COR-L47 (cell line): Measurements from ENCODE around the gene RND3.

Source experiments
- DNase-seq: peaks from one replicate; lab custom pipeline; 2025; lab: John Stamatoyannopoulos, UW

Gene RND3

DNA sequence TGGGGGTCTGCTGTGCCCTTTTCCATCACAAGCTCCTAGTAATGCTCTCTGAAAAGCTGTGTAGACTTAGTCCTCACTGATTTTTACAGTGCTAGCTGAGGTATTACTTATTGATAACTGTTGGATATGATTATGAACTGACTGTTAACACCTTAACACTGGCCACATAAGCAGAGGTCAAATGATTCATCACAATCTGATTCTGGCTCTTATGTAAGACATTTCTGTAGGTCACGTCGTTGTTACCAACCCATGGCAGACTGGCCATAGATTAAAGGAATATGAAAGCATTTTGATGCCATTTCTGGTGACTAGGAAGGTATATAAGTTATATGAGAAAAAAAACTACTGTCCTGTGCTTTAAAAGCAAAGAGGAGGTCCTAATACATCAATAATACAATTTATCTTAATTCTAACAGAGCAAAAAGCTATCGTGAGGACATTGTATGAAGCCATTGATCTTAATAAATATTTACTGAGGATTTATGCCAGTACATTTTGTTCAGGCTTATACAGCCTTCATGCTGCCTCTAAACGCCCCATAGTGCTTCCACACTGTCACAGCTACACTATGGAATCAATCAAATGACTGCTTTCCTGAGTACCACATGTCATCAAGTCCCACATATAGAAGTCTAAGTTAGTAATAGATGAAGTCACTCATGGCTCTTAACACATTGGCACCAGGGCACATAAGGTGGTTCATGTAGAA is 6.9 kb upstream of the RND3 start:
- no peak for DNase-seq

DNA sequence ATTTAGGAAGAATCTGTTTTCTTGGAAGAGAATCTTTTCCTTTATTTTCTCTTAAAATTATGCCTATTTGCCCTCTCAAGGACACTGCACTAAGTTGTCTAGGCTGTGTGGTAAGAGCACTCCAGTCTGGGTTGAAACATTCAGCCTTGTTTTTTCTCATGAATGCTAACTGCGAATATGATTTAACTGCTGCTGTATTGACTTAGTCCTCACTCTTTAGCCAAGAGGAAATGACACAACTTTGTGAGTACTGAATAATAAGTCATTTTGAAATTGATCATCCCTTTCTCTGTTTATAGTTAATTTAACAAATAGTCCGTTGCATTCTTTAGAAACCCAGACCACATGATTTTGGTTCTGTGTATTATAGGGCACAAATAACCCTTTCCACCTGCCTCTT is 4.5 kb upstream of the RND3 start:
- no peak for DNase-seq

DNA sequence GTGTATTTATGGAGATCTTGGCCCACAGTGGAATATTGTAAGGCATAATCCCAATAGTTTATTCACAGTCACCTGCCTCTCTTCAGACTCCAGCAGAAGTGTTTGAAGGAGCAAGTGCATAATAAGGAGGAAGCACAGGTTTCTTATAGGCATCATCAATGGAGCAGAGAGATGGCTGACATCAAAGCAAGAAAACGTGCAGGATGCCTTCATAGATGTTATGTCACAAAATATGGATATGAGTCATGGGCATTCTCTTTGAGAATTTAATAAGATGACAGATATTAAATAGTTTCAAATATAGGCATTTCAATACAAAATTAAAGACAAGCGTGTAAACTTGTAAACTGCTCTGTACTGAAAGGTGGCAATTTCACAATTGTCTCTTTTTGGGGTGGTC is 4.0 kb upstream of the RND3 start:
- no peak for DNase-seq

DNA sequence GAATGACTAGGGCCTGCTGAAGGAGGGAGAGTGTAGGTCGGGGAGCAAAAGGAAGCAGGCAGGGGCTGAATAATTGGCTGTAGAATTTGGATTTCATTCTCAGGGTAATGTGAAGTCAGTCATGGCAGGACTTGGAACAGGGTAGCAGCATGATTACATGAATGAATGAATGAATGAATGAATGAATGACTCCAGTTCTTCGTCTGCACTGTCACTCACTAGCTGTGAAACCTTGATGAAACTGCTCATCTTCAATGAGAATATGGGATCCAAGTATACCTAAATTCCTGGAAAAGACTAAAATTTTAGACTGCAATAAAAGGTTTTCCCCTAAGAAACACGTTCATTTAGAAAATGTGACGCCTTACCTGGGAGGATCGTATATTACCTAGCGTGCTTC is 3.0 kb upstream of the RND3 start:
- no peak for DNase-seq

DNA sequence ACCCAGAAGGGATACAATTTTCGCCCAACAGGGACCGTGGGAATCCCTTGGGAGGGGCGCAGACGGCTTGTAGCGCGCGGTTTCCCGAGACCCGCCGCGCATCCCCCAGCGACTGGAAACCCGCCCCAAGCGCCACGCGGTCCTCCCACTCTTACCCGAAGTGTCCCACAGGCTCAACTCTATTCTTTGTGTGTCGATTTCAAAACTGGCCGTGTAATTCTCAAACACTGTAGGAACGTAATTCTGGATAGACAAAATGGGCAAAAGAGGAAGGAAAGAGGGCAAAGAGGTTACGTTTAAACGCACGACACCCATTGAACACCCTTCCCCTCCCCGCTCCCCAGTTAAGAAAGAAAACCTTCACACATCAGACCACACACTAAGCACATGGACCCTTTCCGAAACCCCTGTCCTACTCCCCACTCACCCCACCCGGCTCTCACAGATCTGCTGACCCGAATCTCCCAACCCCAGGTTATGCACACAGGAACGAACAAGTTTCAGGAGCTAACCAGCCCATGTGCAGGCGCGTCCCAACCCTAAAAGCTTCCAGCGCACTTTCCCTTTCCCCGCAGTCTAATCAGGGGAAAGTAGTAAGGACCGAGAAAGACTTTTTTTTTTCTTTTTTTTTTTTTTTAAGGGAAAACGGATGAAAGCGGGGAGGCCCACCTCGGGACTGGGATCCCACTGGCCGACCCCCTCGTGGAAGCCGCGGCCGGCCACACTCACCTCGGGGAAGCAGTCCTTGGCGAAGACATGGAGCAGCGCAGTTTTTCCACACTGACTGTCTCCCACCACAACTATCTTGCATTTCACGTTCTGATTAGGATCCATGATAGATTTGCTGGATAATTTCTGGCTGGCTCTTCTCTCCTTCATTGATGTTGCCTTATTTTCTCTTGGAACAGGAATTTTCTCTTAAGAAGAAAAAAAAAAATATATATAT is 655 bp downstream of the RND3 start:
- peak; percentile 47 for DNase-seq

DNA sequence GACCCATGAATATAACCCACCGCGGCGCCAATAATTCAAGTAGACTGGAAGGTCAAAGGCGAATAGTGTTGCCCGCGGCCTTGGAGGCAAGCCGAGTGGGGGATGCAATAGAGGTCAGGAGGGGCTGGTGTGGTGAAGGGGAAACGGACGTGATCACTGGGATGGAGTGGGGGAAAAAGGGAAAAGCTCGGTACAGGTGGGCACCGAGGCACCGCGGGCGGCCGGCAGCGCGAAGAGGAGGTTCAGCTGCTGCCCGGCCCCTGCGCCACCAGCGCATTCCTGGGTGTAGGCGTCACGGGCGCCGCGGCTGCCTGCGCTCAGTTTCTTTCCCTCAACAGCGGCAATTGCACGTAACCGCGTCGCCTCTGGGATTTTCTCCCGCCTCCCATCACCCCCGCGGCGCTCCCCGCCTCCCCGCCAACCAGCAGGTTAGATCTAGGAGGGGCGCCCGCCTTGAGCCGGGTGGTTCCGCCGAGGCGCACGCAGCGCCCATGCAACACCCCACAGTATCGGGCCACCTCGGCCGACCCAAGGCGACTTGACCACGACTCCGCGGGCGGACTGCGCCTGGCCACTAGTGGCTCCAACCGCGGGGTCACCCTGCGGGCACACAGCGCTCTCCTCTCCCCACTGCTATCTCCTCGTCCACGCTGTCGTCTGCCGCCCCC is 1.5 kb downstream of the RND3 start:
- DNase-seq, result peak; percentile 78

DNA sequence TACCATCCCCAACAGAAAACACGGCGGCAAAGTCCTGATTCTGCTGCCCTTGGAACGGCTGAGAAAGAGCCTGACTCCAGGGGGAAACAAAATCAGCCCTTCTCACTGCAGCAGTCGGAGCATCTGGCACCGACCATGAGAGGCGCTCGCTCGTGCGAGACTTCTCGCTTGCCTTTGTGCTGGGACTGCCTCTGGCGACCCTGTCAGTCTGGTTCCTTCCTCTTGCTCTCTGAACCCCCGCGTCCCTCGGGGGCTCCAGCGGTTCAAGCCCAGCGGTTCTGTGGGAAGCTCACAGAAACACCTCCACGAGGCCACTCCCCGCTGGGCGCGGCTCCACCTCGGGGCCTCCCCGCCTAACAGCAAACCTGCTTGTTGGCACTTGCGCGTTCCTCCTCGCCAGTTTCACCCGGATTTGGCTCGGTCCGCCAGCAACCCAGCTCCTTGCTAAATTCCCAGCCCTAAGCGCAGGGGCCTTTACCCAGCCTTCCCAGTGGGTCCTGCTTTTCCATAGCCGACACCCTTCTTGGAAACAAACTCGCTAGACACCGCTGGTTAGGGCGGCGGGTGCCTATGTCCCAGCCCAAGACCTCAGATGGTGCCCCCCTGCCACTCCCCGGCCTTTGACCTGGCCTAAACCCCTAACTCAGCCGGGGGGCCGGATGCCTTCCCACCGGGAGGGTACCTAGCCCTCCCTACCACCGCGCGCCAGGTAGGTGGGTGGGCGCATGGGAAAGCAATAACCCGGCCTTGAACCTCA is 2.2 kb downstream of the RND3 start:
- DNase-seq, result peak; percentile 84

DNA sequence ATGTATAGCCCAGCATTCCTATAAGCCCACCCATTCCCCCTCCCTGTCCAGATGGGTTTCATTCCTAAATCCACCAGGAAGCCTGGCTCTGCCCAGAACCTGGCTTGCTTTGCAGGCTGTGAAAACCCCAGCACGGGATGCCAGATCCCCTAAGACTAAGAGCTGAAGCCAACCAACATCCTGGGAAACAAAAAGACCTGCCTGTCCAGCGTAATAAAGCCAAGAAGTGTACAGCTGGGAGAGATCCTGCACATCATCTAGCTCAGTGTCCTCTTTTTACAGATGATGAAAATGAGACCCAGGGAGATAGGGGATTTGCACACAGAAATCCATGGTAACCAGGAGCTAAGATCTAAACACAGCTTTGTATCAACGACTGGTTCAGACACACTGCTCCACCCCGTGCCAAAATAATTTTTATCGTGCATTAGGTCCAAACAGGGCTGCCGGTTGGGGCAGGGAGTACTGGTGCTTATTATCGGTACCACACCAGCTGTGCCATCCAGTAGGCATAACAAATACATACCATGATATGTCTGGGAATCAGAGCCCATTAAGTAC is 2.9 kb downstream of the RND3 start:
- no peak for DNase-seq

DNA sequence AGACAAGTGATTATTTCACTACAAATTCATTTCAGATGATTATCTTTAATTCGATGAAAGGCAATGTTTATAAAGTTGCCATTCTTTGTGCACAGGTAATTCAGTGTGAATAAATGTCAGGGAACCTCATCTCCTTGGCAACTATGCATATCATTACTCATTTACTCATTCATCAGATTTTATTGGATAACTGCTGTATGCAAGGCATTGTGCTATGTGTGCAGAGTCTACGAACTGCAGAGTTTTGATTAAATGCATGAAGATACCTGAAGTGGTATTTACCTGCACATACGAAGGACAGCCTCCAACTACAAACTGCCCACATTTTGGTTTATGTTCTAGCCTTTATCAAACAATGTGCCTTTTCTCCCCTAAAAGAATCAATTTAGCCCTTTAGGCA is 3.5 kb downstream of the RND3 start:
- peak; percentile 7 for DNase-seq

DNA sequence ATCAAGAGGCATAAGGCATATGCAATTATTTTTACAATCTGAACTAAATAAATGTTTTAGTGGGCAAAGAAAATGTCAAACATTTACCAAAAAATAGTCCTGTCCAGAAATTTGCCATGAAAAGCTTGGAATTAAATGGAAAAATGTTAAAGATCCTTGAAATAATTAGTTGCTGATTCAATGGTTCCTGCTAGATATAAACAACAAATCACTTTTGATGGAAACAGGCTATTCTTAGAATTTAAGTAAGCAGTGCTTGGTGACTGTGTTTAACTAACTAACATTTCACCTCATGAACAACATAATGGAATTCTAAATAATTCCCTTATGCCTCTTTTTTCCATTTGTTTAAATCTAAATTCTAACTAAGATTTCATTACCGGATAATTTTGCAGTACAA is 3.9 kb downstream of the RND3 start:
- DNase-seq, result no peak

DNA sequence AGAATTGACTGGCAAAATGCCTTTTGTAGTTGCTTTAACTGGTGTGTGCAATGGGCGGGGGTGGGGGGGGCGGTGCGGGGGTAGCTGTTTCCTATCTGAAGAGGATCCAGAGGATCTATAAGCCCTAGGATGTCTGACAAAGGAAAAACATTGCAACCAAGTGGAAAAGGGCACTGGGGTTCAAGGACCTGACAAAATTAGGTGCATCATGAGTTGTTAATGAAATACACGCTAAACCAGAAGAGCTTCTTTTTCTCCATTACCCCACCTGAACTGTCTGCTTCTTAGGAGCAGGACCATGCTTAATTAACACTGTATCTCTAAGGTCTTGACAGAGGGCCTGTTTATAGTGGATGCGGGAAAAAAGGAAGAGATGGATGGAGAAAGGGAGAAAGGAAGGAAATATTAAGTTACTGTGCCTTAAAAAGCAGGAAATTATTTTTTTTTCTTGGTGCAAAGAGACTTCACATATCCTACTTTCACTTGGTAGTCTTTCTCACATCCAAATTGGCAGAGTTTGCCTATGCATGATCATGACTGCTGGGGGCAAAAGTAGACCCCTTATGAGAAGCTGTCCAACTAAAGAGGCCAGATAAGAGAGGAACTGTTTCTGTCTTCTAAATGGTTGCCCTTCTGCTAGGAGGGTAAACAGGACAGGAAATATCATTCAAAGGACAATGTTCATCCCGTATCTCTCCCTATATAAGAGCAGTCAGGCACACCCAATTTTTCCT is 4.6 kb downstream of the RND3 start:
- DNase-seq, result no peak

DNA sequence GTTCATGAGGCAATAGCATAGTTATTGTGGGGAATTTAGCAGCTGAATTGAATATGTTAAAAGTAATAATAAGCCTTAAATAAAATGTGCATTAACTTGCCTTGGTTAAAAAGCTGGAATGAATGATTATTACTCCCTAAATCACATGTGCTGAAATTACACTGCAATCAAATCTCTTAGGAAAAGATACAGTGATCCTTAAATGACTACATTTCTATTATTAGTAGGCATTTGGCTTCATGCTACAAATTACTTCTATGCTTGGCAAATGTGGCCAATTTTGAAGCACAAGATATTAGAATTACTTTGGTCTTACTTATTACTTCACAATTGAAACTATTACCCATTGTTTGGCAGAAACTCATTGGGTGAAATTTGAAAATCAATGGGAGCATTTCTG is 5.4 kb downstream of the RND3 start:
- no peak for DNase-seq

DNA sequence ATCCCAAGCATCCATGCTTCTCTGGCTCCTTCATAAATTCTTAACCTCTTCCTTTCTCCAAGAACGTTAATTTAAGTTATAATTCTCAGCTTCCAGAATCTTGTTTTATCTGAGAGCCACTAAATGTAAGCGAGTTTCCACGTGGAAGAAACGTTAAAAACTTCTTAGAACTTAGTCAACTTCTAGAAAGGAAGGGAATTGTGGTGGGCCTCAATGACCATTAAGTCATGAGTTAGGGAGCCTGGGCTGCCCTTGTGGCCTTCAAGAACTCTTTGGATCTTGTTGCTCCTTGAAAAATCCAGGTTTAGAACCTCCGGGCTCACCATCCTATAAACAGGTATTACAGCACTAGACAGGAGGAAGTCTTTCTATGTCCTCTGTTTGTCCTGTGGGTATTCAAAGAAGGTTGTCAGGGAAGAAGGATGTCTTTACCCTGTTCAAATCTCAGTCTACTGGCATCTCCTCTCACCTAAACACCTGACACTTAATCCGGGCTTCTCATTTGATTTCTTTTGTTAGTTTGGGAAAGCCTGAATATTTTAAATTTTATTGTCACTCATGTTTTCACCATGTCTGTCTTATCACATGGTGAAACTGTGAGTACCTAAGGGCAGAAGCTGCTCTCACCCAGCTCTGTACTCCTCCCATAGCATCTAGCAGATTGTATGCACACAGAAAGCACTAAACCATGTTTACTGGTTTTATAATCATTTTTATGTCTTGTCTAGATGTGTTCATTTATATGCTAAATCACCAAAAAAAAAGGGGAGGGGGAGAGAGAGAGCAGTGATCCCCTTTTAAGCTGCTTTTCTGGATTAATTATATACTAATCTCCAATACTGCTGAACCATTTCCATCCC is 6.3 kb downstream of the RND3 start:
- DNase-seq, result no peak

DNA sequence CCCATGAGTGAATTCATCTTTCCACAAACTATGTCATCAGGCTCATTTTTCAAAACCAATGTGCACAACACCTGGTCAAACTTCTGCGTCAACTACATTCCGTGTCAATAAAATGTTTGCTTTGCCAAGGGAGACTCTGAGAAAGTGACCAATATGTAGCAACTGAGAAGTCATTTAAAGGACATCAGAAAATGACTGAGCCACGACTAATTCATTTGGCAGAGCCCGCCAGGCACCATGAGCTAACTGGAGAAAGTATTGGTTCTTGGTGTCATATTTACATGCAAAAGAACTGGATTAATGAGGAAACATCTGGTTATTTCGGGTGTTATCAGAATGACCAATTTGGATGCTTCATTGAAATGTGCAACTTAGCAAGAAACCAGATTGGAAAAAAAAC is 7.2 kb downstream of the RND3 start:
- DNase-seq, result no peak

DNA sequence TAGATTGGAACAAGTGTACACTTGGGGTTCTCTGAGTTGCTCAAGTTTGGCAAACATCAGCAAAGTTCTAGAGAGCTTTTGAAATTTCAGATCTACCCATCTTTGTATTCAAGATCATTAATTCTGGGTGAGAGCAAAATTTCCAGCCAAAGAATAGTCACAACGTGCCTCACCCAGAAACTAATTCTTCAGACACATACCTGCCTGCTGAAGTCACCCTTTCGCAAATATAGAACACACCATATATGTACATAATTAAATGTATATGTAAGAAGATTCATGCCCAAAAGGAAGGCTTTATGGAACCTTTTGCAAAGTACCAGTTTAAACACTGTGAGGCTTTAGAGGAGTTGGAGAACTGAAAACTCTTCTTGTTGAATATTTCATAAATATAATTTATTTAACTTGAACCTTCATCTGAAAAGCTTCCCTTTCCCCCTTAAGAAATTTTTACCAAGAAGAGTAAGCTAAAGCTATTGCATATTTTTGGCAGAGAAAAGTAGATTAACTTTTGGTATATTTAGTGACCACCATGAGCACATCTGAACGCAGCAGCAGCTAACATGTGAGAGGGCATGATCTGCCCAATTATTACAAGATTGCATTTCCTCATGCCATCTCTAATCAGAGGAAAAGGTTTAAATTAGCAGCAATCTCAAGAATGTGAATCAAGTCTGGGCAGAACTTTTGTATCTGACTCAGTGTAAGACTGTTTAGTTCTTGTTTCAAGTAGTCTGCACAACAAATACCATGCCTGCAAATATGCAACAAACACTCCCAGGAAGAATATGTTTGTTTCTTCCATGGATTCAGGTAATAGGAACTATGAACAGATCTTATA is 8.2 kb downstream of the RND3 start:
- DNase-seq, result no peak

DNA sequence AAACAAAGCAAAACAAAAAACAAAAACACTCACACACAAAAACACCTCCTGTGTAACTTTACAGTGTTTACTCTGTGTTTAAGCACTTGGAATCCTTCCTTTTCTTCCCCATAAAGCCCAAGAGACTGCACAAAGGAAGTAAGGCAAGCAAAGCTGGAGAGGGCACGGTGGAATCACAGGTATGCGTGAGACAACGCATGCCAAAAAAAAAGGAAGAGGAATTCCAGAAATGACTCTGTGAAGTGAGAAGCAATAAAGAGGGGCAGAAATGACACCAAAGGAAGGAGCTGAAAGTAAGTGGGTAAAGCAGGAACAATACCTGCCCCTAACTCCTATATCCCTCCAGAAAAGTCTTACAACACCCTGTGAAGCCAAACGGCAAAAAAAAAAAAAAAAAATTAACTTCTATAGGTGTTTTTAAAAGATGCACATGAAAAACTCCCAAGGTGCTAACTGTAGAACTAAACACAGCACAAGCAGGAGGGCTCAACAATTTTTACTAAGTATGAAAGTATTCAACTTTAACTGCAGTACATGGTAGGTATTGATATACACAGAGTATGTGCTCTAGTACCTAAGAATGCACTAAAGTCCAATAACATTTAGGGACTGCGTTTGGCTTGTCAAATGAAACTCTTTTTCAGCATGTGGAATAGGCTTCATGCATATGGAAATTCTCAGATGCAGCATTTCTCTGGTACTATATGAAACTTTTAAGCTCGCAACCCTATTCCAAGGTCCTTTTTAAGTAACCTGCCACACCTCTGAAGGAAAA is 9.1 kb downstream of the RND3 start:
- no peak for DNase-seq

DNA sequence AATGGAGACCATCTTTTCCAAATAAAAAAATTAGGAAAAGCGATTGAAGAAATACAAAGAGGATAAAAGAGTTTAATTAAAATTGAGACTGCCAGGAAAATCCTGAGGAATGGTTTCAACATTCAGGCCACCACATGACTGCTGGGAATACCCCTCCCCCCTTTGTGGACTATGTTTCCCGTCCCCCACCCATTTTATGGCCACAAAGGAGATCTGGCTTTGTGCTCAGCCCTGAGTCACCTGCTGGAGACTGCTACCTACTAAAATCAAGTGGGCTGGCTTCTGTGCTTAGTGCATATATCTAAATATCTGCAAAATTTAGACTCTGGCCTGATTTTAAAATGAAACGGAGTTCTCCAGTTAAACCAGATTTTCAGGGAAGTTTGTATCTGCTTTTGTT is 10.1 kb downstream of the RND3 start:
- DNase-seq, result no peak

DNA sequence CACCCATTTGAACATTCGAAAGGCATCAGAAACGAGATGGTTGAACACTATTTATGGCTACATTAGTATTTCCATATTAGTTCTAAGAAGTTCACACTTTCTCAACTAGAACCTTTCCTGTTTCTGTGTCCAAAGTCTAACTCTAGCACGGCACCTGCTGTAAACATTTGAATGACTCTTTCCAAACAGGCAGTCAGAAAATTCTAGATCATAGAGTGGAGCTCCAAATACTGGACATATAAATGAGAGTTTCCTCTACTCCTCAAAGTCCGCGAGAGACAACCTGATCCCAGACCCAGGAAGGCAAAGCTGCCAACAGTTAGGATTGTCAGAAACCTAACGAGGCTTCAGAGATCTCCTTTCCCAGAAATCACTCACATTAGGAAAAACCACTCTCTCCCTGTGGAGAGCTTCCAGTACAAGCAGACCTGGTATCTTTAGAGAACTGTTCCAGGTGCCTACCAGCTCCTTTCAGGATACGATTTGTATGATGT is 10.6 kb downstream of the RND3 start:
- DNase-seq, result no peak
